Tibial artery (tissue), 4 donors: ENCODE measurements around the gene P2RX4.

ENCODE experiments used
- DNase-seq, 2 donors: peaks; one replicate each; pipeline ENCODE4 v3.0.0-alpha.2; 2019
- H3K27ac ChIP-seq, 2 donors: fragments of 200-600 bp; sonication (generic) in 1 of 2; 1 replicate in 1 of 2; 2 replicates in 1 of 2; pipeline ENCODE4 v1.5.1; 2018 to 2019; ENCODE audit warnings: mild to moderate bottlenecking in 1 of 2
- H3K27me3 ChIP-seq, 2 donors: fragments of 200-600 bp; sonication (generic) in 1 of 2; one replicate each; pipeline versions ENCODE4 v1.5.1 to v1.6.0; 2016 to 2019
- H3K36me3 ChIP-seq, 3 donors: fragments of 200-600 bp; sonication (generic) in 2 of 3; one replicate each; pipeline ENCODE4 v1.5.1; 2016 to 2019; ENCODE audit warnings: mild to moderate bottlenecking in 2 of 3
- H3K4me1 ChIP-seq, 4 donors: fragments of 200-600 bp; sonication (generic) in 2 of 4; 1 replicate in 3 of 4; 2 replicates in 1 of 4; pipeline ENCODE4 v1.5.1; 2016 to 2019
- H3K4me3 ChIP-seq, 2 donors: fragments of 200-600 bp; sonication (generic) in 1 of 2; 1 replicate in 1 of 2; 2 replicates in 1 of 2; pipeline ENCODE4 v1.5.1; 2018 to 2019; ENCODE audit warnings: mild to moderate bottlenecking in 2 of 2
- H3K9me3 ChIP-seq, 3 donors: fragments of 200-600 bp; sonication (generic) in 1 of 3; one replicate each; pipeline ENCODE4 v1.5.1; 2016 to 2019
- intact Hi-C: fragments of 100-400 bp; cut with DNase I; formaldehyde crosslinking; loops from one replicate; pipeline ENCODE4 v1.15.0; 2023; ENCODE audit warnings: low total_unique reads
- TF ChIP-seq, protein P1 (sequence below), 2 experiments: fragments of 200-600 bp in 1 of 2; fragments of 450-650 bp in 1 of 2; IDR thresholded peaks; one replicate each; pipeline ENCODE4 v1.5.1; 2017 to 2019; ENCODE audit warnings: antibody characterized with exemption in 2 of 2, mild to moderate bottlenecking in 1 of 2, moderate library complexity in 1 of 2

P2RX4 gene

GRCh38 chr12:121259074-121259473 lies 49.1 kb downstream of the P2RX4 start:
- intact Hi-C loops: no loop called here
- Histone ChIP-seq H3K36me3 (peaks cover 46 to 94% (median 64%) of the 10 kb centered on the region in 3 donors), H3K4me3 (no peak overlapping the region), H3K9me3 (no peaks in the 10 kb centered on the region), H3K4me1 (no peaks in the 10 kb centered on the region), H3K27me3 (no peaks in the 10 kb centered on the region), H3K27ac (no peak overlapping the region)
- TF ChIP-seq, protein P1, sequence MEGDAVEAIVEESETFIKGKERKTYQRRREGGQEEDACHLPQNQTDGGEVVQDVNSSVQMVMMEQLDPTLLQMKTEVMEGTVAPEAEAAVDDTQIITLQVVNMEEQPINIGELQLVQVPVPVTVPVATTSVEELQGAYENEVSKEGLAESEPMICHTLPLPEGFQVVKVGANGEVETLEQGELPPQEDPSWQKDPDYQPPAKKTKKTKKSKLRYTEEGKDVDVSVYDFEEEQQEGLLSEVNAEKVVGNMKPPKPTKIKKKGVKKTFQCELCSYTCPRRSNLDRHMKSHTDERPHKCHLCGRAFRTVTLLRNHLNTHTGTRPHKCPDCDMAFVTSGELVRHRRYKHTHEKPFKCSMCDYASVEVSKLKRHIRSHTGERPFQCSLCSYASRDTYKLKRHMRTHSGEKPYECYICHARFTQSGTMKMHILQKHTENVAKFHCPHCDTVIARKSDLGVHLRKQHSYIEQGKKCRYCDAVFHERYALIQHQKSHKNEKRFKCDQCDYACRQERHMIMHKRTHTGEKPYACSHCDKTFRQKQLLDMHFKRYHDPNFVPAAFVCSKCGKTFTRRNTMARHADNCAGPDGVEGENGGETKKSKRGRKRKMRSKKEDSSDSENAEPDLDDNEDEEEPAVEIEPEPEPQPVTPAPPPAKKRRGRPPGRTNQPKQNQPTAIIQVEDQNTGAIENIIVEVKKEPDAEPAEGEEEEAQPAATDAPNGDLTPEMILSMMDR (IDR thresholded peaks at IDR 0.05): no peak
- DNase-seq: no peak

- Histone ChIP-seq H3K27ac (no peak overlapping the region), H3K4me1 (no peaks in the 10 kb centered on the region), H3K9me3 (no peaks in the 10 kb centered on the region), H3K4me3 (no peak overlapping the region), H3K36me3 (peaks cover 49 to 97% (median 59%) of the 10 kb centered on the region in 3 donors), H3K27me3 (no peaks in the 10 kb centered on the region)
- no peak for DNase-seq
- TF ChIP-seq, protein P1 (IDR thresholded peaks at IDR 0.05): no peak
- intact Hi-C loops: no loop called here
Observed at GRCh38 chr12:121260091-121260490, 50.2 kb downstream of the P2RX4 start.

- Histone ChIP-seq H3K4me3 (no peak overlapping the region), H3K9me3 (no peaks in the 10 kb centered on the region), H3K27me3 (no peaks in the 10 kb centered on the region), H3K27ac (no peak overlapping the region), H3K36me3 (peaks cover 51 to 99% (median 68%) of the 10 kb centered on the region in 3 donors), H3K4me1 (no peaks in the 10 kb centered on the region)
- TF ChIP-seq, protein P1 (IDR thresholded peaks at IDR 0.05): no peak
- DNase-seq: no peak
- intact Hi-C loops: no loop called here
Observed at GRCh38 chr12:121261398-121261797, 51.5 kb downstream of the P2RX4 start.

DNA sequence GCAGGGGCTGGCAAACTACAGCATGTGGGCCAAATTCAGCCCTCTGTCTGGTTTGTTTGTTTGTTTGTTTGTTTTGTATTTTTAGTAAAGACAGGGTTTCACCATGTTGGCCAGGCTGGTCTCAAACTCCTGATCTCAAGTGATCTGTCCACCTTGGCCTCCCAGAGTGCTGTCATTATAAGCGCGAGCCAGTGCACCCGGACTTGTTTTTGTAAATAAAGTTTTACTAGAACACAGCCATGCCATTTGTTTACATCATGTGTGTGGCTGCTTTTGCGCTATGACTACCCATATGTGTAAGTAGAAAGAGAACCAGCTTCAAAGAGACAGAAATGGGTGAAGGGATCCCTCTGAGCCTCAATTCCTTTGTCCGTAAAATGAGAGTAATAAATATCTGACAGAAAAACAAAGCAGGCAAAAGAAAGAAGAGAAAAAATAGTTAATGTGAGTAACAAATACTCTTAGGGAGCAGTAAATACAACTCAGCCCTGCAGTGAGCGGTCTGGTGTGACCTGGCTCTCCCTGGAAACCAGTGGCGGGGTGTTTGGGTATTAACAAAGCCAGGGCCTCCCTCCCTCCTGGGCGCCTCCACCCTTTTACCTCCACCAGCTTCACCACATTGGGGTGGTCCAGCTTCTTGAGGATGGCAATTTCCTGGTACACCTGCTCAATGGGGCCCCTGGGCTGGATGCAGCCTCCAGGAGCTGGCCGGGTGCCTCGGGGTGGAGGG lies 53.4 kb downstream of the P2RX4 start:
- no peak overlapping the region for H3K27ac ChIP-seq
- H3K9me3 ChIP-seq: no peaks in the 10 kb centered on the region
- H3K4me1 ChIP-seq: no peaks in the 10 kb centered on the region
- H3K36me3 ChIP-seq: peaks cover 62 to 96% (median 79%) of the 10 kb centered on the region in 3 donors
- no peaks in the 10 kb centered on the region for H3K27me3 ChIP-seq
- no peak overlapping the region for H3K4me3 ChIP-seq
- intact Hi-C loops: no loop called here
- DNase-seq: no peak
- TF ChIP-seq, protein P1 (IDR thresholded peaks at IDR 0.05): no peak

- TF ChIP-seq, protein P1 (IDR thresholded peaks at IDR 0.05): no peak
- H3K4me1 ChIP-seq: no peaks in the 10 kb centered on the region
- H3K9me3 ChIP-seq: no peaks in the 10 kb centered on the region
- no peak overlapping the region for H3K4me3 ChIP-seq
- H3K27ac ChIP-seq: no peak overlapping the region
- no peaks in the 10 kb centered on the region for H3K27me3 ChIP-seq
- intact Hi-C loops: no loop called here
- no peak for DNase-seq
- peaks cover 66 to 96% (median 83%) of the 10 kb centered on the region in 3 donors for H3K36me3 ChIP-seq
Observed at GRCh38 chr12:121264135-121264534, 54.2 kb downstream of the P2RX4 start.
